AG04450 (cell line): ENCODE measurements around the gene FBXO17. TPM values are rescaled to one million over a fixed set of nuclear protein-coding genes. Genes with fewer than 3 reads are reported as not detected.

Source experiments
- CTCF ChIA-PET: fragments of 300-600, 350-600 bp; formaldehyde crosslinking; extraction: SDS; loops from one replicate; lab custom pipeline; 2022; ENCODE audit warnings: antibody characterized with exemption, inconsistent platforms; lab: Charles Lee
- POLR2A ChIA-PET: fragments of 350-600 bp; formaldehyde crosslinking; extraction: SDS; loops from one replicate; lab custom pipeline; 2021; ENCODE audit warnings: antibody characterized with exemption, inconsistent platforms; lab: Yijun Ruan, JAX
- DNase-seq: peaks from one replicate; pipeline ENCODE4 v3.0.0-alpha.2; 2011; ENCODE audit warnings: low read depth, low spot score
- H3K27ac ChIP-seq: one replicate; pipeline ENCODE4 v1.5.1; 2012; ENCODE audit warnings: low read depth, low read length, control low read depth
- H3K27me3 ChIP-seq: one replicate; pipeline ENCODE4 v1.6.0; 2012; ENCODE audit warnings: low read length; ENCODE audit not compliant: control insufficient read depth, insufficient read depth
- H3K4me3 ChIP-seq: 2 replicates; pipeline ENCODE4 v1.5.1; 2011; ENCODE audit warnings: mild to moderate bottlenecking, low read depth, low read length, control low read depth
- H3K9me3 ChIP-seq: 2 replicates; pipeline ENCODE4 v1.5.1; 2012; ENCODE audit warnings: low read length; ENCODE audit not compliant: control insufficient read depth, insufficient read depth
- CTCF ChIP-seq: IDR thresholded peaks from 2 replicates; pipeline ENCODE4 v1.5.1; 2011; ENCODE audit warnings: low read depth, low read length, control low read depth, inconsistent platforms
- polyA plus RNA-seq: library from polyadenylated mRNA; depleted of rRNA; stranded (reverse); fragments of >200 nt; gene quantifications from 2 replicates; pipeline ENCODE4 v1.2.3, GENCODE V29; 2011

The FBXO17 gene
- polyA plus RNA-seq, 1 experiment, result 10.8 TPM

- no peaks in the 10 kb centered on the region for H3K27me3 ChIP-seq
- no peak for TF ChIP-seq CTCF
- H3K4me3 ChIP-seq, result no peak overlapping the region
- ChIA-PET POLR2A (interaction anchor here (0.8 kb wide), 1 partner anchor 18 kb away, joined by 3 read pairs; the partner anchor contains the start of genes NFKBIB and SIRT2), CTCF (interaction anchor here (2.9 kb wide), 1 partner anchor 13 kb away, joined by 17 read pairs; the partner anchor contains the start of genes MRPS12 and SARS2)
- DNase-seq, result no peak
- H3K27ac ChIP-seq, result no peak overlapping the region
- H3K9me3 ChIP-seq, result no peaks in the 10 kb centered on the region; the same call in 1 of the 2 replicates
Observed at GRCh38 chr19:38917516-38917915, 58.0 kb downstream of the FBXO17 start.

- H3K27ac ChIP-seq, result no peak overlapping the region
- H3K4me3 ChIP-seq, result no peak overlapping the region
- peaks cover 10% of the 10 kb centered on the region for H3K27me3 ChIP-seq
- POLR2A ChIA-PET, result no interaction called here
- no peak for DNase-seq
- no peak for TF ChIP-seq CTCF
- CTCF ChIA-PET, result no interaction called here
- no peaks in the 10 kb centered on the region for H3K9me3 ChIP-seq
Observed at GRCh38 chr19:38915329-38916321, 59.9 kb downstream of the FBXO17 start.

- no peak overlapping the region for H3K4me3 ChIP-seq
- POLR2A ChIA-PET, result no interaction called here
- no peaks in the 10 kb centered on the region for H3K9me3 ChIP-seq
- no peak for DNase-seq
- H3K27me3 ChIP-seq, result peaks cover 10% of the 10 kb centered on the region
- no peak for TF ChIP-seq CTCF
- CTCF ChIA-PET, result interaction anchor here (1.4 kb wide), 1 partner anchor 16 kb away, joined by 3 read pairs; the partner anchor contains the start of genes MRPS12 and SARS2
- no peak overlapping the region for H3K27ac ChIP-seq
Observed at GRCh38 chr19:38913958-38914357, 61.6 kb downstream of the FBXO17 start.

- peaks cover 10% of the 10 kb centered on the region for H3K27me3 ChIP-seq
- TF ChIP-seq CTCF, result no peak
- no peak overlapping the region for H3K4me3 ChIP-seq
- DNase-seq, result no peak
- peaks cover 2% of the 10 kb centered on the region for H3K9me3 ChIP-seq
- ChIA-PET POLR2A (interaction anchor here (1.4 kb wide), 1 partner anchor 64 kb away, joined by 3 read pairs; no protein-coding TSS in a partner anchor), CTCF (interaction anchor here (1.1 kb wide), 1 partner anchor 26 kb away, joined by 5 read pairs; no protein-coding TSS in a partner anchor)
- no peak overlapping the region for H3K27ac ChIP-seq
Observed at GRCh38 chr19:38912600-38913514, 62.7 kb downstream of the FBXO17 start.
